ENCODE data around the gene MITF.

DNA sequence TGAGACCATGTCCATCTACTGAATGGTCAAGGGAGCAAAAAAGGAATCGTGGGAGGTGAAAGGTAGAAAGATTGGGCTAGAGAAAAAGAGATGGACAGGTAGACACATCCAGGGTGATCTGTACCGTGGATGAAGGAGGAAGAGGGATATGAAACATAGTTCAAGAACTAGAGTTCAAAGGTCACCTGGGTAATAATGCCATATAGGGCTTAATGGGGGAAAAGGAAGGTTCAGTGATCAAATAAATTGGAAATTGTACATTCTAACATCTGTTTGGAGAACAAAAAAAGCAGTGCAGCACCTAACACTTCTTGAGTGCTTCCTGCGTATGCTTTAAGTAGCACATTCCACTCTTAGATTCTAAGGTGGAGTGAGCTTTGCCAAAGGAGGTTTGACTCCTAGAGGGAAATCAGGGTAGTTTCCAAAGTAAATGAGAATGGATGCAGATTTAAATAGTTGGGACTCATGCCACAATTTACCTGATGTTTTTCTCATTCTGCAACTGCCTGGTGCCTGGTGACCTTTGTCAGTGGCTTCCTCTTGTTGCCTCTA is 46.6 kb downstream of the MITF start:
- TF ChIP-seq, protein P1, sequence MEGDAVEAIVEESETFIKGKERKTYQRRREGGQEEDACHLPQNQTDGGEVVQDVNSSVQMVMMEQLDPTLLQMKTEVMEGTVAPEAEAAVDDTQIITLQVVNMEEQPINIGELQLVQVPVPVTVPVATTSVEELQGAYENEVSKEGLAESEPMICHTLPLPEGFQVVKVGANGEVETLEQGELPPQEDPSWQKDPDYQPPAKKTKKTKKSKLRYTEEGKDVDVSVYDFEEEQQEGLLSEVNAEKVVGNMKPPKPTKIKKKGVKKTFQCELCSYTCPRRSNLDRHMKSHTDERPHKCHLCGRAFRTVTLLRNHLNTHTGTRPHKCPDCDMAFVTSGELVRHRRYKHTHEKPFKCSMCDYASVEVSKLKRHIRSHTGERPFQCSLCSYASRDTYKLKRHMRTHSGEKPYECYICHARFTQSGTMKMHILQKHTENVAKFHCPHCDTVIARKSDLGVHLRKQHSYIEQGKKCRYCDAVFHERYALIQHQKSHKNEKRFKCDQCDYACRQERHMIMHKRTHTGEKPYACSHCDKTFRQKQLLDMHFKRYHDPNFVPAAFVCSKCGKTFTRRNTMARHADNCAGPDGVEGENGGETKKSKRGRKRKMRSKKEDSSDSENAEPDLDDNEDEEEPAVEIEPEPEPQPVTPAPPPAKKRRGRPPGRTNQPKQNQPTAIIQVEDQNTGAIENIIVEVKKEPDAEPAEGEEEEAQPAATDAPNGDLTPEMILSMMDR (conservative IDR thresholded peaks at IDR 0.05; ENCODE audit: low read length) = no peak
- no peak for TF ChIP-seq EZH2phosphoT487 (IDR thresholded peaks at IDR 0.05; ENCODE audit: borderline replicate concordance, low read depth, low read length)
